ENCODE data around the gene PTPN14.
A peak's percentile ranks its signal among the peaks of the same experiment; 100 is the strongest.

Gene PTPN14

DNA sequence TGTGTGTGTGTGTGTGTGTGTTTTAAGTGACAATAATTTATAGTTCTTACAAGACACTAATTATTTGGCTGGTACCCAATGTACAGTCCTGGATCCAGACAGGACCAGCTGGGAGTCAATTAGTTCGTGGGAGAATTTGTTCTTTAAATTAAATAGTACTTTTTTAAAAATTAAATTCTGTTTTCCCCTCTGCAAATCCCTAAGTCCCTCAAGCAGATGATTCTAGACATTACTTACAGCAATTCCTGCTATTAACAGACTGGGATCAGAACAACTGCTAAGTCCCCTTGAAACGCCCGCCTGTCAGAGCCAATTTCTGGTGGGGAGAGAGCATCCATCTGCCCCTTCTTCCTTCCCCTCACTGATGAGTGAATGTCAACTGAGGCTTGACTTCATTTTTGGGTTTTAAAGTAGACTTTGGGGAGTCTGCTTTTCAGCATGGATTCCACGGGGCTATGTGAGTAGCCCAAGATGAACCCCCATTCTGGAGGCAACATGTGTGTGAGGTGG lies 186.6 kb downstream of the PTPN14 start:
- DNase-seq (ENCODE audit: low read depth), result no peak

DNA sequence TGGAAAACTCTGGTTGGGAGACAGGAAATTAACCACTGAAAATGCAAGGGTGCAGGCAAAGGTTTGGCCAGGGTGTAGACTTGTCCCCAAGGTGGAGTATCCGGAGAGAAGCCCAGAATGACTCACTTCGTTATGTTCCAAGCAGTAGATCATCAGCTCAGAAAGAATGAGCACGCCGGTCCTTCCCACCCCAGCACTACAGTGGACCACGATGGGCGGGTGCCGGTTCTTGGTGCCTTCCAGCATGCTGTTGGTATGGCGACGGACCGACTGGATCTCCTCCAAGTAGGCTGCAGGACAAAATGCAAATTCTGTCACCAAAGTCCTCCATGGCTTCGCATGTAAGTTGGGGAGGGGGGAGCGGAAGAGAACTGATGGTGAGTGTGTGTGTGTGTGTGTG lies 187.0 kb downstream of the PTPN14 start:
- no peak for DNase-seq (ENCODE audit: low read depth)

DNA sequence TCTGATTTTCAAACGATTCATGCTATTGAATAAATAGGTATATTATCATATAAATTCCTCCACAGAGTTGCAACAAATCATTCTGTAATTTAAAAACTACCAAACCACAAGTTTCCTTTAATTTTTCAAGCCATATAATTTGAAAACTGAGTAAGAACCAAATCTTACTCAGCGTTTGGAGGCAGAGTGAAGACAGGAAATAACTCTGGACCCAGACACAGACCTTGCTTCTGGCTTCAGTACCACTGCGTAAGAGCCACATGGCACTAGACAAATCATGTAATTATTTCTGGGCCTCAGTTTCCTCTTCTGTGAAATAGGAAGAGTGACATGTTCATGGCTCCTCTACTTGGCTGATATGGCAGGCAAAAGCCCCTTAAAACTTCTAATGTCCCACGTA lies 188.0 kb downstream of the PTPN14 start:
- no peak for DNase-seq (ENCODE audit: low read depth)

DNA sequence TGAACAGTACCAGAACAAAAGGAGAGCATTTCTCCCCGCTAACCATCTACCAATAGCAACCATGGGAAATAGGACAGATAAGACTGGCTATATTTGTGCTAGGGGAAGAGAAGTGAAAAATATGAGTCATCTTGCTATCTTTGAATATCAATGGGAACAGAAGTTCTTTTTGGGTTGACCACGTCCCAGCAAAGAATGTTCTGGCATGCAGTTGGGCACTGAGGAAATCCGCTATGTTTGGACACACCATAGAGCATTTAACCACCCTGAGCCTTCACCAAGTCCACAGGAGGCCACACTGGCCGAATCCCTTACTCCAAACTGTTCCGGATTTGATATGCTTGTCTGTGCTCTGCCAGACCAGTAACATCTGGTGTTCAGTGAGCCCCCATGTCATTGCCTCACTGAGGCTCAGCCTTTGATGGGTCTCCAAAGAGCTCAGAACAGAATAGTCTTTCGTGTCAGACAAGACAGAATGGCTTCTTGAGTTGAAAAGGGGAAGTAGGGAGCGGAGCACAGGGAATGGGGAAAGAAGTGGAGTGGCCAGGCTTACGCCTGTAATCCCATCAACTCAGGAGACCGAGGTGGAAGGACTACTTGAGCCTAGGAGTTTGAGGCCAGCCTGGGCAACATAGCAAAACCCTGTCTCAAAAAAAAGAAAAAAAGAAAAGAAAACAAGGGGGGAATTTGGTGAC lies 189.1 kb downstream of the PTPN14 start:
- DNase-seq (ENCODE audit: low read depth), result no peak

DNA sequence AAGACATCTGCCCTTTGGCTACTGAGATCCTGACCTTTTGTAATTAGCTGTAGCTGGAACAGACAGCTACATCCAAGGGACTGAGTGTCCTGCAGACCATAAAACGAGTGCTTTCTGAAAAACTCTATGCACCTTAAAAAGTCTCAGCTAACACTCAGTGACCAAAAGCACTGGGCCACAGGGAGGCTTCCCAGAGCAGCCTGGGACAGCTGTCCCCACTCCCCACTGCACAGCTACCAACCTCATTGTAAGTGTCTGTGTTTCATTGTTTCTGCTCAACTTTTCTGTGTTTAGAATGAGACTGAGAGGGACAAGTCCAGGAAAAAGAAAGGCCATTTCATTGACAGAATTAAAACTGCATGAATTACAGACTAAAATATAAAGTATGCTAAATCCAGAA lies 189.8 kb downstream of the PTPN14 start:
- no peak for DNase-seq (ENCODE audit: low read depth)

DNA sequence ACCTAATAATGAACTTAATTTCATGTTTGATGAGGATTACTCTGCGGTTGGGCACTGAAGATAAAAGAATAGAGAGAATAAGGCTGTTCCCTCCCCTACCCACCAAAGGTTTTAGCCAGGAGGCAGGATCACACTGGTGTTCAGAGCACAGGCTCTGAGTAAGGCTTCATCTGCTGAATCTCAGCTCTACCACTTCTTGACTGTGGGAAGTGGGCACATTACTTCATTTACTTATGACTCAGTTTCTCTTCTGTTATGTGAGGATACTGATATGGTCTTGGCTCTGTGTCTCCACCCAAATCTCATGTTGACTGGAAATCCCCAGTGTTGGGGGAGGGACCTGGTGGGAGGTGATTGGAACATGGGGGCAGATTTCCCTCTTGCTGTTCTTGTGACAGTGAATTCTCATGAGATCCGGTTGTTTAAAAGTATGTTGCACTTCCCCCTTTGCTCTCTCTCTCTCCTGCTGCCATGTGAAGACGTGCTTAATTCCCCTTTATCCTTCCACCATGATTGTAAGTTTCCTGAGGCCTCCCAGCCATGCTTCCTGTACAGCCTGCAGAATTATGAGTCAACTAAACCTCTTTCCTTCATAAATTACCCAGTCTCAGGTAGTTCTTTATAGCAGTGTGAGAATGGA lies 190.8 kb downstream of the PTPN14 start:
- DNase-seq (ENCODE audit: low read depth), result no peak

DNA sequence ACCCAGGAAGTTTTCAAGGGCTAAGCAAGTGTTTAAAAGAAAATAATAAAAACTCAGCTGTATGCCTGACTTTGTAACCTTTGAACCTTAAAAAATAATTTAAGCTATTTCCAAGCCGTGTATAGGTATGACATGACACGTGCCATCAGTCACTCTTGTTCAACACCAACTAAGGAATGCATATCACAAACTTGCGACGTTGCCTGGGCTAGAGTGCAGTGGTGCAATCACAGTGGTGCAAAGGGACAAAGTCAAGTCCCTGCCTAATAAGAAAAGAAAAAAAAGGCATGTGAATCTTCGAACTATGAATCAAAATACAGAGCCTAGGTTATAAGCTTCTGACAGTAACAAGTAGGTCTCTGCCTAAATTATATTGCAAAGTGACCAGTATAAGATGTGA lies 191.3 kb downstream of the PTPN14 start:
- no peak for DNase-seq (ENCODE audit: low read depth)

DNA sequence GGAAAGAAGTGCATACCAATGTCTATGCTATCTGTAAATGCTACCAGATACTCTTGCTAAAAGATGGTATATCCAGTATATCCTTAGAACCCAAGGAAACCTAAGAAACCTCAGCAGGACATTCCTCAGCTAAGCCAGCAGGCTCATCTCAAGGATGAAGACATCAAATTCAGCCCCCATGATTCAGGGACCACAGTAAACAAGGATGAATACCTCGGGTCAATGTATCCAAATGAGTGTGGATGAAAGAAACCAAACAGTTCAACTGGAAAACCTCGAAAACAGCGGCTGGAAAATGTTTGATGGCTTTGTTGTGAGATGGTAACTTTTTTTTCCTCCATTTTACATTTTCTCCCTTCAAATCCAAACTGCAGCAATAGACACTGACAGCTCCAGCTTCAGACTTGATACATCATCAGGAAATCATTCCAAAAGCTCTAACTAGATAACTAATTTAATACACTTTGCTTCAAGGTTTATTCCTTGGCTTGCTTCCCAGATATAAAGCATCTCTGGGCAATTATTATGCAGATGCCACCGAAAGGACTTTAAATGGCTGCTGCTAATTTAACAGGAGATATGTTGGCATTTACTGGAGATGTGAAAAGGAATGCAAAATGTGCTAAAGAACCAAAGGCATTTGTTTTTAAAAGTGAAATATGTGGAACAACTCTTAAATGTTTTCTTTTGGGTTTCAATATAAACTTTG lies 196.8 kb downstream of the PTPN14 start:
- peak; percentile 25 for DNase-seq (ENCODE audit: low read depth)

DNA sequence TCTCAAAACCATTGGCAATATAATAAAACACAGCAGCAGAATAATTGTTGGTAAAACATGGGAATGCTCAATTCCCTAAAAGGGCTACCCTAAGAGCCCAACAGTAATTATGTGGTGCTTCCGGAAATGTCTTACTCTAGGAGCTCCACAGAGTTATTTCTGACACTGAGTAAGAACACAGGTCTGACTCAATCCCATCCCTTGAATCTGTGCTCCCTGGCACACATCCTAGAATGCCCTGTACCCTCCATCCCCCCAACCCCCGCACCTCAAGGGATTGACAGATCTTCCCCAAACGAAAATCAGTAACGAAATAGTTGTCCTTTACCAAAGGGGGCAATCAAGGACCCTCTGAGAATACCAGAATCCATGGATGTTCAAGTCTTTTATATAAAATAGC lies 198.6 kb downstream of the PTPN14 start:
- DNase-seq (ENCODE audit: low read depth), result peak; percentile 42

DNA sequence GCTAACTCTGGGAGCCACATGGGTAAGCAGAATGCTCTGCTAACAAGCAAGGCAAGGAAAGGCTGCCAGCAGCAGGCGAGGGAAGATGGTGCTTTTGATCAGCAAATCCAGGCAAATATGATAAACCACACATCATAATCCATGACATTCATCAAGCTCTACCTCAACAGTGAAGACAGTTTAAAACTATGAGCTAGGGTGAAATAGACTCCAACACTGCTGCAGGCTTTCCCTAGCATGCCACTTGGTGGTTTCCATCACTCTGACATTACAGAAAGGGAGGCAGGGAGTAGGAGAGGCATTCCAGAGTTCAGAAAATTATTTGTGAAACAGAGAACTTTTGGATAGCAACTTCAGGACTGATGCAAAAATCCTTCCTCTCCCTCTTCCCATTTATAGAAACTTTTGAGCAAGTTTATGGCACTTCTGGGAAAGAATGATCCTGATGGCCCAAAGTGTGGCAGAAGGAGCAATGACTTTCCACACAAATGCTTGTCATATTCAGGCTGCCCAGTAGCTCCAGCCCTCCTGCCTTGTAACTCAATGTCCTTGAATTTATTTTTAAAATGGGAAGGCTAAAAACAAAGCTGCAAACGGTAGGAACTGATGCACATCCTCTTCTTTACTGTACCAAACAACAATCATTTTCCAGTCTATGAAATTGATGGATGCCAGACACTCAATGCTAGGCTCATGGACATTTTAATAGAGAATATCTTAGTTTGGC lies 199.7 kb downstream of the PTPN14 start:
- no peak for DNase-seq (ENCODE audit: low read depth)

DNA sequence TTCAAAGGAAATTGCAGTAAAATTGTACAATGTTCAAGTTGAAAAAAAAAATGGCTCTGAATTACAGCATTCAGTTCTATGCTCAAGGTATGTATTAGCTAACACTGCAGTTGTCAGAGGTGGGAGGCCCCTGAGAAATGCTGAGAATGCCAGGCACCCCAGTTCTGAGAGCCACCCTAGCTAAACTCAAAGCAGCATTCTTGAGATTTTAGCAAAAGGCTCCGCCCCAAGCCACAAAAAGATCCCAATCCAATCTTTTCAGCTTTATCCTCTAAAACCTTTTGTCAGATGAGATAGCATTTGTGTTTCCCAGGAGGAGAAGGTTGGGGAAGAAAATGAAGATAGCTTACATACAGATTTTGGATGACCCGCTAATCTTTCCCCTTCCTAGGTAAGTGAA lies 201.6 kb downstream of the PTPN14 start:
- DNase-seq (ENCODE audit: low read depth), result no peak

DNA sequence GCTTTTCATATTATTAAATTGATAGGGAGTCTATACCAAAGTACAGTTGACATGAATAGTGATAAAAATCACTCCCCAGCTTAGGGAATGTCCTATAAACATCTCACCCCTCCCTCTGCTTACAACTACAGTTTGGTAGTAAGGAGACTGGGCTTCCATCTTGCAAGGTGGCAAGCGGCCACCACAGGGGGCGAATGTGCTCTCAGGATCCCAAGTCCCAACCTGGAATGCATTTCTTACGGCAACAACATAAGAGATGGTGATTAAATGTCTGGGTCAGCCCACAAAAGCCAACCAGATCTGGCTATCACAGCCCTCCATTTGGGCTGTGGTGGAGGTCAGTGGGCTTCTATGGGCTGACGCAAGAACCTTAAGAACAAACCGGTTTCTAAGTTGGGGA lies 202.4 kb downstream of the PTPN14 start:
- DNase-seq (ENCODE audit: low read depth), result no peak

DNA sequence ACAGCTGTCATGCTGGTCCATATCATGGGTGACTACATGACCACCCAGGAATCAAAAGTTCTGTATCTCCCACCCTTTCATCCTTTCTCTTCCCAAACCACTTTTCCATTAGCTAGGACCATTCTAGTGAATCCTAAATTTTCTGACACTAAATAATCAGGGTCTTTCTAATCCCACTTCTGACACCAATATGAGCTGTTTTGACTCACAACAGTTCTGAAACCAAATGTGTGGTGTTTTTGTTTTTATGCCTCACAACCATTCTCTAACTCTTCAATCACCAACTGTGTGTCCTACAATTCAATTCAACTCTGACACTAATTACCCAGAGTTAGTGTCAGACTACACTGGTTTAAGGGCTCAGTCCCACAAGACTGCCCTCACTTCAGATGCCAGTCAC lies 206.5 kb downstream of the PTPN14 start:
- DNase-seq (ENCODE audit: low read depth), result no peak

DNA sequence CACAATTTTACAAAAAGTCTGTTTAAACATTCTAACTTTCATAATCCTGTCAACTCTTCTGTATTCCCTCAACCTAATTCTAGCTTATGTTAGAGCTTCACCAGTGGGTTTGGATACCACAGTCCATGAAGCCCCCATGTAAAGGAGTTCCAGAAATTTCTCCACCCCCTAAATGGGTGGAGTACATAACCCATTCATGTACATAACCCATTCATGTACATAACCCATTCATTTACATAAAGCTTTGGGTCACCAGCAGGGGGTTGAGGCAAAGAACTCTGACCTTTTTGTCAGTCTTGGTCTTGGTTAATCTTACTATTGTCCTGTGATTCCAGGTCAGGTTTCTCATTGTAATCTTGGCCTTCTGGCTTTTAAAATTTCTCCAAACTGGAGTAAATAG lies 208.9 kb downstream of the PTPN14 start:
- no peak for DNase-seq (ENCODE audit: low read depth)

DNA sequence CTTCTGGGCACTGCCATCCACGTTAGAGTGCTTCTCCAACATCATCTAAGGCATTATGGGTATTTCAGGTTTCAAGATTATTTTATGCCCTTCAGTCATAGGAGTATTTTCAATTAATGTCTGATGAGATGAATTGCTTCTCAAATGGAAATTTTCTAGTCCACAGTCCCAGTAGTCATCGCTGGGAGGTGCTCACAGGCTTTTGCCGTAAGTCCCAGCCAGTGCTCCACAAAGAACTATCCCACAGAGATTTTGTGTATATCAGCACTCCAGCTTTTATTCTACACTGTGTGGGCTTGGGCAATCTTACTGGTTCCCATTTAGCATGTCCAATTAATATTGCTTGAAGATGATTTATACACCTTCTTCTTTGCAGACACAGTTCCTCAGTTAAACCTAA lies 209.5 kb downstream of the PTPN14 start:
- DNase-seq (ENCODE audit: low read depth), result no peak

DNA sequence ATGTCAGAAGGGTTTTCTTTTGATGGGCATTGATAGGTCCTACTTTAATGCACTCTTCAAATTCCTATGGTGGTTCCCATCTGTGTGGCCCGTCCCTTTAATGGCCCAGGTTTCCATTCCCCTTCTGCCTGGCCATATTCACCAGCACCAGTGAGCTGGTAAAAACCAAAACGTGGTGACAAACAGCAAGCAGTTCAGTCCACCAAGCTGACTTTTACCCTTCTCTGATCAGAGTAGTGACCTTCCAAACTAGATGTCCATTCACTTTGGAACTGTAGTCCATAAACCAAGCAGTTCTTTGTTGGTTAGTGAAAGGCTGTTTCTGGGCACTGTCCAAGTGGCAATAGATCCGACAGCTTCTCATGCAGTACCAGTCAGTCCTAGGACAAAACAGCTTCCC lies 209.9 kb downstream of the PTPN14 start:
- DNase-seq (ENCODE audit: low read depth), result no peak

DNA sequence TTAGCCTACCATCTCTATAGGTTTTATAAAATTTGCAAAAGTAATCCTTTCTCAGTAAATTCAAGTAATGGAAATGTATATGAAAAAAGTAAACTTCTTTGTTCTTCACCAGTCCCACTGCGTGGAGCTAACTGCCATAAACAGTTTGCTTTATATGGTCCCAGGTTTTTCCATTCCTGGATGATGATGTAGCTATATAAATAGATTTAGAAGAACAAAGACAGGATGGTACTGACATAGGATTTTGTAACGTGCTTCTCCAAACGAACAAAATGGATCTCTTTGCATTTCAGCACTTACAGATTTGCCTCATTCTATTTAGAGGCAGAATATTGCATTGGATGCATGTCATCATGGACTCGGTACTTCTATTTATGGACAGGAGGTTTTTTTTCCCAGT lies 213.2 kb downstream of the PTPN14 start:
- DNase-seq (ENCODE audit: low read depth), result no peak

DNA sequence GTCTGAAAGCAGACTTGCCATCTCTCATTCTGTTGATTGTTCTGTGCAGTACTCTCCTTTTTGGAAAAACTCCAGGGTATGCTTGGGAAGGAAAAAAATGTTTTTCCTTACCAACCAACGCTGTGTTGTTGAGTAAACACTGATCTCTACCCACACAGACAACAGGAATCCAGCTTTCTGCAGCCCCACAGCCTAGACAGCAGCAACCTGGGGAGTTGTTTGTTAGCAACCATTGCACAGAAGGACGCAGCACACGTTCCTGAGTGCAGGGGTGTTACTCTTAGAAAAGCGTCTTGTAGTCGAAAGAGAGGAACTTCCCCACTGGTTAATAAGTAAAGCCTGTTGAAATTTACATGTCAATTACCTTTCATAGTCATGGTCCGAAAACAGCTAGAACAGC lies 213.9 kb downstream of the PTPN14 start:
- DNase-seq (ENCODE audit: low read depth), result no peak

DNA sequence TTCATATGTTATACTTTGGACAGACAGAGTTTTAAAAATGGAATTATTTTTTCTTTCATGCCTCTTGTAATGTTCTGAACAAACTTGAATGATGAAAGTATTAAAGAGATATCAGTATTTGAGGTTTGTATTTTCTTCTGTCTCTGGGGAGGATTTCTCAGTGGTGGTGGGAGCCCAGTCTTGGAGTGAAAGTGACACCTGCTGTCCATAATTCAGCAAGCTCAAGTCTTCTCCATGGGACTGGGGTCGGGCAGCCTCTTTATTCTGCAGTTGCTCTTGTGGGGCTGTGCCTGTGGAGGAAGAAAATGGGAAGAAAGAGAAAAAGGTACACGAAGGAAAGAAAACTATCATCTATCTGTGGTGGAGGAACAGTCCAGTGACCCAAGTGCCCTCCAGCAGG lies 214.4 kb downstream of the PTPN14 start:
- DNase-seq (ENCODE audit: low read depth), result no peak

DNA sequence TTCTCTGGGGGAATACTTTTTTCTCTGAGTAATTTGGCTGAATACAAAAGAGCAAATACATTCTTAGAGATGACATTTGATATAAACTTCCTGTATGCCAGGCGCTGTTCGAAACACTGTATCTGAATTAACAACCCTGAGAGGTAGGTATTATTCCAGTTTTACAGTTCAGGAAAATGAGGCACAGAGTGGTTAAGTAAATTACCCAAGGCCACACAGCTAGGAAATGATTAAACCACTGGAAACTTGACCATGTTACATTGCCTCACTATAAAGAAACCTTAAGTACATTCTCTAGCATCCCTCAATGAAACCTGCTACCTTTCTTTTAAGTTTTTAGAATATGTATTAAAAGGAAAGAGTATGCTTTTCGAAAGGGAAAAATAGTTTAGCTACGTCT lies 215.8 kb downstream of the PTPN14 start:
- DNase-seq (ENCODE audit: low read depth), result no peak

DNA sequence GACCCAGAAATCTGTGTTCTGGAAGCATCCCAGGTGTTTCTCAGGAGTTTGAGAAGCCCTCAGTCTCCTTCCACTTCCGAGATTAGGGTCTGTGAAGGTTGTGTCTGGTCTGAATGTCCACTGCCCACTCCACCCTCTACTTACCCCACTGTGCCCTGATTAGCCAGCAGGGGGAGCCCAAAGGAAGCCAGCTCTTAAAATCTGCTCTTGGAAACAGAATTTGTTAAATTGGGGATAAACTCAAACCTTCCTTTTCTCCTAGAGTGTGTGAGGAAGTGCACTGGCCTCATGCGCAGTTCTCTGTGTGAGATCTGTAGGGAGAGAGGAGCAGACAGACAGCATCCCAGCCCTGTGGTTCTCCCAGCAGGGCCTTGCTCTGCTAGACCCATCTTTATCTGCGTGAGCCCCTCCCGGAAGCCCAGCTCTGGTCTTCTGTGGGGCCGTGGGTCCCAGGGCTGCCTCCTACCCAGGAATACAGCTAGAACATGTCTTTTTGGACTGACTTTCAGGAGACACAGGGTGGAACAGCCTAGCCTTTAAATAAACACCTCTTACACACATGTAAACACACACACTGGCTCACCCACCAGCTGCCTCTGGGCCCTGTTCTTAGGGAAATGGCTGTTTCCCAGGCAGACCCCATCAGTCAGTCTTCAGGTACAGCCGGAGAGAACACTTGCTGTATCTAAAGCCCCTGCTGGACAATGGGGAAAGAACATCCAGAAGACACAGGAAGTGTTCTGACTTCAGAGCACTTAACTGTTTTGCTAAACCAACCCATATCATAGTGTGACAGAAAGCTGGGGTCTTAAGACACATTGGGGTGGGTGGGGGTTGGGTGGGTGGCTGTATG lies 218.2 kb downstream of the PTPN14 start:
- peak; percentile 68 for DNase-seq (ENCODE audit: low read depth)

All from ELR (cell line).